ENCODE results near the gene AEBP2.
"Not testable (repeated sequence)": the region's sequence is repeated elsewhere in the genome, so short reads cannot be mapped to it uniquely, and the experiment has no call there.

Gene AEBP2

GRCh38 chr12:19428246-19428645 is 11.0 kb upstream of the AEBP2 start:
- Histone ChIP-seq H3K79me2 (ENCODE audit: insufficient read depth, low read length) (no peaks in the 10 kb centered on the region), H3K9ac (ENCODE audit: low read length) (no peak overlapping the region), H3K27ac (ENCODE audit: low read depth, low read length, poor library complexity, severe bottlenecking) (no peak overlapping the region), H4K20me1 (ENCODE audit: insufficient read depth, low read length) (no peaks in the 10 kb centered on the region), H3K4me2 (ENCODE audit: low read length) (no peak overlapping the region), H3K9me3 (ENCODE audit: low read length) (no peaks in the 10 kb centered on the region), H3F3A (ENCODE audit: insufficient read depth, low read length) (no peaks in the 10 kb centered on the region), H3K4me3 (ENCODE audit: low read depth, low read length, poor library complexity, severe bottlenecking) (no peak overlapping the region), H2AFZ (ENCODE audit: low read length) (no peak overlapping the region), H3K36me3 (ENCODE audit: insufficient read depth, low read length) (no peaks in the 10 kb centered on the region), H3K9me2 (ENCODE audit: low read depth, low read length) (no peaks in the 10 kb centered on the region), H3K27me3 (ENCODE audit: insufficient read depth, low read length) (no peaks in the 10 kb centered on the region), H3K4me1 (ENCODE audit: insufficient read depth, low read length, severe bottlenecking) (peaks cover 8% of the 10 kb centered on the region)
- TF ChIP-seq CTCF (IDR thresholded peaks at IDR 0.05; ENCODE audit: low read length) (no peak), EZH2 (IDR thresholded peaks at IDR 0.05; ENCODE audit: borderline replicate concordance, low read length) (no peak)

GRCh38 chr12:19429491-19429890 is 9.8 kb upstream of the AEBP2 start:
- H3K27ac ChIP-seq (ENCODE audit: low read depth, low read length, poor library complexity, severe bottlenecking); H3K79me2 ChIP-seq (ENCODE audit: insufficient read depth, low read length); H3K27me3 ChIP-seq (ENCODE audit: insufficient read depth, low read length); H3F3A ChIP-seq (ENCODE audit: insufficient read depth, low read length); H3K4me1 ChIP-seq (ENCODE audit: insufficient read depth, low read length, severe bottlenecking); H3K4me2 ChIP-seq (ENCODE audit: low read length); H3K4me3 ChIP-seq (ENCODE audit: low read depth, low read length, poor library complexity, severe bottlenecking); H3K36me3 ChIP-seq (ENCODE audit: insufficient read depth, low read length); H2AFZ ChIP-seq (ENCODE audit: low read length); H4K20me1 ChIP-seq (ENCODE audit: insufficient read depth, low read length); H3K9me2 ChIP-seq (ENCODE audit: low read depth, low read length); H3K9me3 ChIP-seq (ENCODE audit: low read length); H3K9ac ChIP-seq (ENCODE audit: low read length): not testable (repeated sequence)

GRCh38 chr12:19430988-19431387 is 8.3 kb upstream of the AEBP2 start:
- H3K4me2 ChIP-seq (ENCODE audit: low read length), result no peak overlapping the region
- H4K20me1 ChIP-seq (ENCODE audit: insufficient read depth, low read length), result no peaks in the 10 kb centered on the region

More at GRCh38 chr12:19430988-19431387, 8.3 kb upstream of the AEBP2 start:
- Histone ChIP-seq H3K9ac (ENCODE audit: low read length) (no peak overlapping the region), H3K9me2 (ENCODE audit: low read depth, low read length) (no peaks in the 10 kb centered on the region), H2AFZ (ENCODE audit: low read length) (no peak overlapping the region), H3K79me2 (ENCODE audit: insufficient read depth, low read length) (no peaks in the 10 kb centered on the region), H3F3A (ENCODE audit: insufficient read depth, low read length) (no peaks in the 10 kb centered on the region), H3K9me3 (ENCODE audit: low read length) (no peaks in the 10 kb centered on the region), H3K4me3 (ENCODE audit: low read depth, low read length, poor library complexity, severe bottlenecking) (no peak overlapping the region), H3K36me3 (ENCODE audit: insufficient read depth, low read length) (no peaks in the 10 kb centered on the region), H3K27ac (ENCODE audit: low read depth, low read length, poor library complexity, severe bottlenecking) (no peak overlapping the region), H3K4me1 (ENCODE audit: insufficient read depth, low read length, severe bottlenecking) (peaks cover 11% of the 10 kb centered on the region), H3K27me3 (ENCODE audit: insufficient read depth, low read length) (no peaks in the 10 kb centered on the region)
- TF ChIP-seq EZH2 (IDR thresholded peaks at IDR 0.05; ENCODE audit: borderline replicate concordance, low read length) (no peak), CTCF (IDR thresholded peaks at IDR 0.05; ENCODE audit: low read length) (no peak)
